Mononuclear cell (primary cell): Measurements from ENCODE around the gene RABGAP1L. TPM values are rescaled to one million over a fixed set of nuclear protein-coding genes. Genes with fewer than 3 reads are reported as not detected.

Source experiments
- H3K27me3 ChIP-seq: 2 replicates; pipeline ENCODE4 v1.6.0; 2011; ENCODE audit warnings: low read length, control low read depth; ENCODE audit not compliant: insufficient read depth
- H3K4me1 ChIP-seq: 2 replicates; pipeline ENCODE4 v1.5.1; 2011; ENCODE audit warnings: mild to moderate bottlenecking, low read length, control low read depth; ENCODE audit not compliant: insufficient read depth
- H3K4me3 ChIP-seq: 2 replicates; pipeline ENCODE4 v1.5.1; 2011; ENCODE audit warnings: mild to moderate bottlenecking, low read length, moderate library complexity
- H3K9me3 ChIP-seq: 2 replicates; pipeline ENCODE4 v1.5.1; 2011; ENCODE audit warnings: low read depth, mild to moderate bottlenecking, control low read depth, low read length
- total RNA-seq: library from RNA; depleted of rRNA; stranded (reverse); fragments of >200 nt; gene quantifications from one replicate; pipeline ENCODE4 v1.2.3, GENCODE V29; 2012

RABGAP1L gene
- total RNA-seq, 1 donor: 98.3 TPM

DNA sequence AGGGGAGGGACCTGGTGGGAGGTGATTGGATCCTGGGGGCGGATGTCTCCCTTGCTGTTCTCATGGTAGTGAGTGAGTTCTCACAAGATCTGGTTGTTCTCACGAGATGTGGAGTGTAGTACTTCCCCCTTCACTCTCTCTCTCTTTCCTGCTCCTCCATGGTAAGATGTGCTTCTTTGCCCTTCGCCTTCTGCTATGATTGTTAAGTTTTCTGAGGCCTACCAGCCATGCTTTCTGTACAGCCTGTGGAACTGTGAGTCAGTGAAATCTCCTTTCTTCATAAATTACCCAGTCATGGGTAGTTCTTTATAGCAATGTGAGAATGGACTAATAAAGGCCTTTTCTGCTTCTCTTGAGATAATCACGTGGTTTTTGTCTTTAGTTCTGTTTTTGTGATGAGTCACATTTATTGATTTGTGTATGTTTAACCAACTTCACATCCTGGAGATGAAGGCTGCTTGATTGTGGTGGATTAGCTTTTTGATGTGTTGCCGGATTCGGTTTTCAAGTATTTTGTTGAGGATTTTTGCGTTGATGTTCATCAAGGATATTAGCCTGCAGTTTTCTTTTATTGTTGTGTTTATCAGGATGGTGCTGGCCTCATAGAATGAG is 45.5 kb downstream of the RABGAP1L start:
- Histone ChIP-seq H3K4me3 (no peak overlapping the region), H3K9me3 (no peaks in the 10 kb centered on the region), H3K4me1 (peaks cover 21% of the 10 kb centered on the region), H3K27me3 (no peaks in the 10 kb centered on the region)

DNA sequence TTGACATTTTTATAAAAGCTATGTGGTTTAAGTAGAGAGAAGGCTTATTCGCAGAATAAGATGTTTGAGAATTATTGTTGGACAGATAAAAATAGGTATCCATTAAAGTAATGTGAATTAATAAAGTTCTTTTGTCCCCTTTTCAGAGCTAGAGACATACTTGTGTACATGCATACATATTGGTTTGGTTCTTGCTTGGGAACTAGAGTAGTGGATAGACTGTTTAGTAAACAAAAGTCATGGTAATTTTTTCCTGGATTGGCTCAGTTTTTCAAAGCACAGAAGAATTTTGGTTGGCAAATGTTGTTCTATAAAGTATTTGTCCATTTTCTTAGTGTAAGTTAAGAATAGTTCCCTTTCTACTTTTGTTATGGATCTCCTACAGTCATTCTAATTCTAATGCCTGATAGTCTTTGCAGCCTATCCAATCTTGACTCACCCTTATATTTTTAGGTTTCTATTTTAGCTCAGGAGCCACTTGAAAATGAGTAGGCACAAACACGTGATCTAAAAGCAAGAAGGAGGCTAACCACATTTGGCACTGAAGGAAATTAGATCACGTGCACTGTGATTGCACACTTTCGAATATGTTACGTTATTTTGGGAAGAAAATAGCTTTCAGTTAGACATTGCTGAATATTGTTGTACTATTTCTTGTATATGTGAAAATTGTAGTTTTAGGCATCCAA is 47.0 kb downstream of the RABGAP1L start:
- H3K4me3 ChIP-seq: no peak overlapping the region
- no peaks in the 10 kb centered on the region for H3K27me3 ChIP-seq
- peaks cover 21% of the 10 kb centered on the region for H3K4me1 ChIP-seq
- peaks cover 5% of the 10 kb centered on the region for H3K9me3 ChIP-seq

DNA sequence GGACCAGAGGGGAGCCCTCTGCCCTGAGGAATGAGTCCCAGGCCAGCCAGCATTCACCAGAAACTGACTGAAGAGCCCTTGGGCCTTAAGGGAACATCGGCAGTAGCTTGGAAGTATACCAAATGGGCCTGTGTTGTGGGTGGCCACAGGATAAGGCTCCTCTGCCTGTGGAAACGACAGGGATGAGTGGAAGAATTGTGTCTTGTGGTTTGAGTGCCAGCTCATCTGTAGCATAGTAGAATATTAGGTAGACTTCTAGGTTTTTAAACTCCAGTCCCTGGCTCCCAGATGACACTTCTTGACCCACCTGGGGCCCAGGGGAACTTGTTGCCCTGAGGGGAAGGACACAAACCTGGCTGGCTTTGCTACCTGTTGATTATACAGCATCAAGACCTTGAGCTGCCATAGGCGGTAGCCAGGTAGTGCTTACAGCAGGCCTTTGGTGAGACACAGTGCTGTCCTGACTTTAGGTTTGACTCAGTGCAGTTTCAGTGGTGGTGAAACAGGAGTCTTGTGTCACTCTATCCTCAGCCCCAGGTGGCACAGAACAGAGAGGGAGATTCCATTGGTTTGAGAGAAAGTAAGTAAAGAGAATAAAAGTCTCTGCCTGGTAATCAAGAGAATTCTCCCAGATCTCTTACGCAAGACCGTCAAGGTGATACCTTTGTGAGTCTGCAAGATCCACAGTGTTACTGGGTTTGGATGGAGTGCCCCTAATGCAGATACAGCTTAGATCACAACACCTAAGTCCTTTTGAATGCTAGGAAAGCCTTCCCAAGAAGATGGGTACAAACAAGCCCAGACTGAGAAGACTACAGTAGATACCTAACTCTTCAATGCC is 50.2 kb downstream of the RABGAP1L start:
- H3K4me3 ChIP-seq: no peak overlapping the region
- no peaks in the 10 kb centered on the region for H3K27me3 ChIP-seq
- peaks cover 14% of the 10 kb centered on the region for H3K9me3 ChIP-seq
- H3K4me1 ChIP-seq: peaks cover 17% of the 10 kb centered on the region

DNA sequence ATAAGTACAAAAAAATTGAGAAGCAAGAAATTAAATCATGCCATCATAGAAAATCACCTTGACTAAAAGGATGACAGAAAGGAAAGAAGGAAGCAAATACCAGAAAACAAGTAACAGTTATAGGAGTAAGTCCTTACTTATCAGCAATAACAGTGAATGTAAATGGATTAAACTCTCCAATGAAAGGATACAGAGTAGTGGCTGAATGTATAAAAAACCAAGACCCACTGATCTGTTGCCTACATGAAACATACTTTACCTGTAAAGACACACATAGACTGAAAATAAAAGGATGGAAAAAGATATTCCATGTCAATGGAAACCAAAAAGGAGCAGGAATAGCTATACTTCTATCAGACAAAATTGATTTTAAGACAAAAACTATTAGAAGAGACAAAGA is 52.2 kb downstream of the RABGAP1L start:
- H3K4me3 ChIP-seq: no peak overlapping the region
- no peaks in the 10 kb centered on the region for H3K27me3 ChIP-seq
- peaks cover 14% of the 10 kb centered on the region for H3K9me3 ChIP-seq
- H3K4me1 ChIP-seq: no peaks in the 10 kb centered on the region

DNA sequence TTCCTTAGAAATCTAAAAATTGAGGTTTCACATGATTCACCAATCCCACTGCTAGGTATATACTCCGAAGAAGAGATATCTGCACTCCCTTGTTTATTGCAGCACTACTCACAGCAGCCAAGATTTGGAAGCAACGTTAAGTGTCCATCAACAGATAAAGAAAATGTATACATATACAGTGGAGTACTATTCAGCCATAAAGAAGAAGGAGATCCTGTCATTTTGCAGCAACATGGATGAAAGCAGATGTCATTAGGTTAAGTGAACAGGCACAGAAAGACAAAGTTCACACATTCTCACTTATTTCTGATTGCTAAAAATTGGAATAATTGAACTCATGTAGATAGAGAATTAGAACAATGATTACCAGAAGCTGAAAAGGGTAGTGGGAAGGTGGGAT is 56.4 kb downstream of the RABGAP1L start:
- peaks cover 14% of the 10 kb centered on the region for H3K9me3 ChIP-seq
- no peak overlapping the region for H3K4me3 ChIP-seq
- H3K4me1 ChIP-seq: no peaks in the 10 kb centered on the region
- H3K27me3 ChIP-seq: no peaks in the 10 kb centered on the region

DNA sequence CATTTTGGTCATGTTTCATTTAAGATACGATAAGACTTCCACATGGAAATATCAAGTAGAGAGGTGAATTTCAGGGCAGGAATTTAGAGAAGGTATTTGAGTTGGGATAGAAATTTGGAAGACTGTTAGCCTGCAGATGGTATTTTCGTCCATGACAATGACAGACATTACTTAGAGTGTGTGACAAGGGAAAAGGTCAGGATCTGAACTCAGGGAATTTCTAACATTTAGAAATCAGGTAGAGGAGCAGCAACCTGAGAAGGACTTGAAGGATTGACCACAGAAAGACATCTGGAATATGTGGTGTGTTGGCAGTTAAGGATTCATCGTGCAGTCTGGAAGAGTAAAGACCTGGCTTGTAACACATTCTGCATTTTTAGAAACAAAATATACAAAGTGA is 57.9 kb downstream of the RABGAP1L start:
- Histone ChIP-seq H3K9me3 (no peaks in the 10 kb centered on the region), H3K27me3 (no peaks in the 10 kb centered on the region), H3K4me1 (no peaks in the 10 kb centered on the region), H3K4me3 (no peak overlapping the region)

DNA sequence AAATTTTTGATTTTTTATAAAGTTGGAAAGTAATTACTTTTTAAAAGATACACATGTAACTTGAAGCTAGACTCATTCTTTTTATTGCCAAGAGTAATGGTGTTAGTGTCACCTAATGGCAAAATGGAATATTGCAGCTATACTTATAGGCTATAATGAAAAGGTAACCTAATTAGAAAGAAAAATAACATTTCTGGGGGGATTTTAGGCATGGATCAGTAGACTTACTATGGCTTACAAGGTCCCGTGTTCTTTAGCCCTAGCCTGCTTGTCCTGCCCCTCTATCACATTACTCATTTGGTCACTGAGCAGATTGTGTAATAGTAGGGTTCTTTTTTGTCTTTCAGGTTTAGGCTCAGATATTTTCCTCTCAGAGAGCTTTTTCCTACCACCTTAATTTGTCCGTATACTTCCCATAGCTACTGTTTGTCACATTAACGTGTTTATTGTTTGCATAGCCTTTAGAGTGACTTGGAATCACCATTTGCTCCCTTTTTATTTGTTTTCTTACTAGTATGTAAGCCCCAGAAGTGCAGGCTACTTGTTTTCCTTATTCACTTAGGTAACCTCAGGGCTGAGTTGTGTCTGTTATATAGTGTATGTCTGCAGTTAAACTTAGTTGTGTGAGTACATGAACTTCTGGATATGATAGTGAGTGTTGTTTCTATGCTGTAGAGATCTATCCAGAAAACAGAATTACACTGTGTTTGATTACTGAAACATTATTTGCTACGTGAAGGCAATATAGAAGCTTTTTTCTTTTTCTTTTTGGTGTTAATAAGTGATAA is 58.7 kb downstream of the RABGAP1L start:
- no peaks in the 10 kb centered on the region for H3K4me1 ChIP-seq
- H3K4me3 ChIP-seq: no peak overlapping the region
- no peaks in the 10 kb centered on the region for H3K9me3 ChIP-seq
- no peaks in the 10 kb centered on the region for H3K27me3 ChIP-seq

DNA sequence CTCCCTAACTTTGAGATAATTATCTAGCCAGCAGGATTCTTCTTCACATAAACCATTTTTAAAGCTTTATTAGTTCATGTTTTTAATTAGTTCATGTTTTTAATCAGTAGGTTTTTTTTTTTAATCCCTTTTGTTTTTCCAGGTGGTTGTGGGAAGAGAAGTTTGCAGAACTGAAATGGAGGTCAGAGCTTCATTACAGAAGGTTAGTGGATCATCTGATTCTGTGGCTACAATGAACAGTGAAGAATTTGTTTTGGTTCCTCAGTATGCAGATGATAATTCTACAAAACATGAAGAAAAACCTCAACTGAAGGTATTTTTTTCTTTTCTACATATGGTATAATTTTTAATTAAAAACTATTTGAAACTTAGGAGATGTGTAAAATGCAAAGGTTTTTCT is 59.7 kb downstream of the RABGAP1L start:
- Histone ChIP-seq H3K27me3 (no peaks in the 10 kb centered on the region), H3K4me1 (no peaks in the 10 kb centered on the region), H3K4me3 (no peak overlapping the region), H3K9me3 (no peaks in the 10 kb centered on the region)

DNA sequence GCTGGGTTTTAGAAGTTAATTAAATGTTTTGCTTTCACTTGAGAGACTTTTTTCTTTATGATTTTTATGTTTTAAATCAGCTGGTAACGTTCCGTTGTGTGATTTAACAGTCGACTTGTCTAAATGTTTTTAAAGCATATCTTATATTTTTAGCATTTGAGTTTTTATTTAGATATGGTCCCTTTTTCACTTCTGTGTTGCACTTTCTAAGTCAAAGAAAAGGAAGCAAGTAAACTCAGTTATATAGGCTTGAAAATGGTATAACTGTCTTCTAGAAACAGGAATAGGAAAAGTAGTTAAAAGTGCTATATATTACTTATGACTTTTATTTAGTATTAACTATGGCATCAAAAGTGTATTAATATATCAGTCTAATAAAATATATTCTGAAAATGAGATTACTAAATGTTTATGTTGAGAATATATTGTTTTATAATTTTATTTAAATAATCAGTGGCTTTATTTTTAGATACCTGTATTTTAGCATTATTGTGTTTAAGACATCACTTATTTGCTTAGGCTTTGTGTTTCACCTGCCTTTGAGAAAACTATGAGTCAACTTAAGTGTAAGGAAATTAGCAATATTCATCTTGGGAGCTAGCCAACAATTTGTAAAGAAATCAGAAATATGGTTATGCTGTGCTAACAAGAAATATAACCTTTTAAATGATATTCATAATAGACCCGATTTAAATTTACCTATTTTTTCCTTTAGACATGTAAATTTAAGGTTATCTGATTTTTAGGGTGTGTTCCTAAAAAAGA is 60.5 kb downstream of the RABGAP1L start:
- H3K27me3 ChIP-seq: no peaks in the 10 kb centered on the region
- no peaks in the 10 kb centered on the region for H3K9me3 ChIP-seq
- no peak overlapping the region for H3K4me3 ChIP-seq
- no peaks in the 10 kb centered on the region for H3K4me1 ChIP-seq

DNA sequence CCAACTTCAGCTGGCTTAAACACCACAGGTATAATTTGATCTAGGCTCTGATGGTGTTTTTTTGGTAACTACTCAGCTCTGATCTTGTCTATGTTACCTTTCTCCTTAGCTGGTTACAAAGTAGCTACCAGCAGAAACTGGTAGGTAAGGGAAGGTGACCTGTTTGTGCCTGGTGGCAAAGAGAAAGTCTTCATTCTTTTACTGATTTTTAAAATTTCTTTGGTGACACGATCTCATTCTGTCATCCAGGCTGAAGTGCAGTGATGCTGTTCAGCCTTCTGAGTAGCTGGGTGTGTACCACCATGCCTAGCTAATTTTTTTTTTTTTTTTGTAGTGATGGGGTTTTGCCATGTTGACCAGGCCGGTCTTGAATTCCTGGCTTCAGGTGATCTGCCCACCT is 62.4 kb downstream of the RABGAP1L start:
- Histone ChIP-seq H3K4me1 (no peaks in the 10 kb centered on the region), H3K4me3 (no peak overlapping the region), H3K9me3 (no peaks in the 10 kb centered on the region), H3K27me3 (no peaks in the 10 kb centered on the region)

DNA sequence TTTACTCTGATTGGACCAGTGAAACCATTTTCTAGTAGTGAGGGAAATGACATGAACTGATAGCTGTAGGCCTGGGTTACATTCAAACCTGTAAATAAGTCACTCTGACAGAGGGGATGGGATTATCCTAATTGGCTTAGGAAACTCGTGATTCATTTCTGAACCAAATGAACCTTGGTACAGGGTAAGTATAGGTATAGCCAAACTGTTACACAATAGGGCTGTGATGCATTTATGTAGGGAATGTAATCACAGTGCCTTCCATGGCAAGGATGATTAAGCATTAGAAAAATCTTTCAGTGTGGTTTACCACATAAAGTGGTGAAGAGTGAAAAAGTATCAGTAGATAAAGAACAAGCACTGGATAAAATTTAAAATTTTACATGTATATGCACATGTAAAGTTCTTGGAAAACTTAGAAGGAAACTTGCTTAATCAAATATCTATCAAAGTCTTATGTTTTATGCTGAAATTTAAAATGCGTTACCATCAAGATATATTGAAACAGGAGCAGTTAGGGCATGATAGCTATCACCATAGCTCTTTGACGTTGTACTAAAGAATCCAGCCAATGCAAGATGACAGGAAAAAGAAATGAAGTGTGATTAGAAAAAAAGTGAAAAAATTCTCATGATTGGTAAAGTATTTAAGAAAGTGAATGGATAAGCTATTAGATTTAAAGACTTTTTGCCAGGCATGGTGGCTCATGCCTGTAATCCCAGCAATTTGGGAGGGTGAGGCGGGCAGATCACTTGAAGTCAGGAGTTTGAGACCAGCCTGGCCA is 63.0 kb downstream of the RABGAP1L start:
- H3K4me1 ChIP-seq: no peaks in the 10 kb centered on the region
- H3K9me3 ChIP-seq: no peaks in the 10 kb centered on the region
- no peak overlapping the region for H3K4me3 ChIP-seq
- H3K27me3 ChIP-seq: no peaks in the 10 kb centered on the region

DNA sequence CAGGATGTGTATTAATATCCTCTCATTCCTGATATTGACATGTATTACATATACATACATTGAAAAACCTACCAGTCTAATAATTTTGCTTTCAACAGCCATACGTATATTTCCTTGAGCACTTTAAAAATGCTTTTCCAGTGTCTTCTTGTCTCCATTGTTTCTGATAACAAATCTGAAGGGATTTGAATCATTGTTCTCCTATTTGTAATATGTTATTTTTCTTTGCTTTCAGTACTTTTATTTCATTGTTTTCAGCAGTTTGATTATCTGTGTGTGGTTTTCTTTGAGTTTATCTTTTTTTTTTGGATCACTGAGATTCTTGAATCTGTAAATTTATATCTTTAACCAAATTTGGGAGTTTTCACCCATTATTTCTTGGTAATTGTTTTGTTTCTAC is 65.3 kb downstream of the RABGAP1L start:
- no peak overlapping the region for H3K4me3 ChIP-seq
- H3K27me3 ChIP-seq: no peaks in the 10 kb centered on the region
- no peaks in the 10 kb centered on the region for H3K9me3 ChIP-seq
- H3K4me1 ChIP-seq: no peaks in the 10 kb centered on the region

DNA sequence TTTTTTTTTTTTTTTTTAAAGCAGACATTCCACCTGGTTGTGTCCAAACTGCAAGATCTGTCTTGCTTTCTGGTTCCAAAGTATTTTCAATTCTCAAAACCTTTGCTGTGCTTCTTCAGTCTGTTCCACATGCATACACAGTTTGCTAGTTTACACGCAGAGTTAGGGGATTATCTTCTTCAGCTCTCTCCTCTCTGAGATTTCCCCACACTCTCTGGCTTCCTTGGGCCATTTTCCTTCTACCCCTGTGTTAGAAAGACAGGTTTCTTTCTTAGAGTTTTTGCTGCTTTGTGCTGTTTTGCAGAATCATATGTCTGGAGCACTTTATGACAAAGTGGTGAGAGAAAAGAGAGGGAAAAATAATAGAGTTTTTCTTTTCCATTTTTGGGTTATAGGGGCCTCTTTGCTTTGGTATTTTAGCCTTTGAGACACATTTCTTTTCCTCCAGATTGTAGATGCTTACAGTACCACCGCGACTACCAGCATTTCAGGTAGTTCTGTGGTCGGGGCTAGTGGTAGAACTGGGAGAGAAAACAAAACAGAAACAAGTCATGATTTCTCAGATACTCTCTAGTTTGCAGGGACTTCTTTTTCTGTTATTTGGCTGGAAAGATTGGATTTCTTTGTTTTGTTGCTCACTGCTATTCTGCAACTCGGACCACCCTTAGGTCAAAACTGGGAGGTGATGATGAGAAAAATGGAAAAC is 66.3 kb downstream of the RABGAP1L start:
- Histone ChIP-seq H3K9me3 (no peaks in the 10 kb centered on the region), H3K4me3 (no peak overlapping the region), H3K27me3 (no peaks in the 10 kb centered on the region), H3K4me1 (no peaks in the 10 kb centered on the region)
